ENCODE measurements around the gene NOL6.

The NOL6 gene

GRCh38 chr9:33468215-33468730 lies 5.5 kb downstream of the NOL6 start:
- no peak for DNase-seq (ENCODE audit: low read depth)
- TF ChIP-seq CTCF (IDR thresholded peaks at IDR 0.05; ENCODE audit: insufficient read depth, low read depth, low read length, missing control alignments), result no peak
- no peak overlapping the region for H3K4me3 ChIP-seq (ENCODE audit: low read length)

- DNase-seq (ENCODE audit: low read depth), result no peak
- H3K4me3 ChIP-seq (ENCODE audit: low read length), result no peak overlapping the region
- TF ChIP-seq CTCF (IDR thresholded peaks at IDR 0.05; ENCODE audit: insufficient read depth, low read depth, low read length, missing control alignments), result no peak
Observed at GRCh38 chr9:33467526-33467925, 6.2 kb downstream of the NOL6 start.

GRCh38 chr9:33466565-33467495 lies 6.9 kb downstream of the NOL6 start:
- H3K4me3 ChIP-seq (ENCODE audit: low read length), result no peak overlapping the region
- peak; percentile 57 for DNase-seq (ENCODE audit: low read depth)
- TF ChIP-seq CTCF (IDR thresholded peaks at IDR 0.05; ENCODE audit: insufficient read depth, low read depth, low read length, missing control alignments), result peak; percentile 99

GRCh38 chr9:33465596-33466564 lies 7.8 kb downstream of the NOL6 start:
- no peak for TF ChIP-seq CTCF (IDR thresholded peaks at IDR 0.05; ENCODE audit: insufficient read depth, low read depth, low read length, missing control alignments)
- no peak for DNase-seq (ENCODE audit: low read depth)
- no peak overlapping the region for H3K4me3 ChIP-seq (ENCODE audit: low read length)

DNA sequence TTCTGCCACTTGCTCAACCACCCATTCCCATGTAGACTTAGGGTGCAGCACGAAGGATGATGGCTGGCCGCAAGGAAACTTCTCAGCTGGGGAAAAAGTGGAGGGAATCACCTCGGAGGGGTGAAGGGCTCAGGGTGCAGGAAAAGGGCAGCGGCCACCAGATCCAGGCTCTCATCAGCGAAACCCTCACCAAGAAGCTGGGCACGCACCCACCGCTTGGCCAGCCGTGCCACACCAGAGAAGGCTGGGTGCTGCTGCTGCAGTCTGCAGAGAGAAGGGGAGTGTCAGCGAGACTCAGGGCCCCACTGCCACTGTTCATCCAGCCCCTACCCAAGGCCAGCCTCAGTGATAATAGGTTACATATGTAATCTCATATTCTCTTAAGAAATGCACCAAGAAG lies 8.6 kb downstream of the NOL6 start:
- DNase-seq (ENCODE audit: low read depth), result no peak
- no peak overlapping the region for H3K4me3 ChIP-seq (ENCODE audit: low read length)
- no peak for TF ChIP-seq CTCF (IDR thresholded peaks at IDR 0.05; ENCODE audit: insufficient read depth, low read depth, low read length, missing control alignments)

- no peak overlapping the region for H3K4me3 ChIP-seq (ENCODE audit: low read length)
- peak; percentile 45 for DNase-seq (ENCODE audit: low read depth)
- TF ChIP-seq CTCF (IDR thresholded peaks at IDR 0.05; ENCODE audit: insufficient read depth, low read depth, low read length, missing control alignments), result no peak
Observed at GRCh38 chr9:33464045-33464636, 9.6 kb downstream of the NOL6 start.
